Heart left ventricle (tissue), 13 donors: ENCODE measurements around the gene RIIAD1.

Experiments
- CTCF ChIP-seq, 12 donors: fragments of 200-600 bp; sonication (generic) in 4 of 12; IDR thresholded peaks; one replicate each; pipeline versions ENCODE4 v1.5.0 to v1.8.0; 2018 to 2022; ENCODE audit warnings: antibody characterized with exemption in 12 of 12, mild to moderate bottlenecking in 5 of 12
- POLR2A ChIP-seq, 2 donors: fragments of 450-650 bp; IDR thresholded peaks; one replicate each; pipeline ENCODE4 v1.6.1; 2017; ENCODE audit warnings: antibody characterized with exemption in 2 of 2, mild to moderate bottlenecking in 2 of 2, moderate library complexity in 2 of 2
- donor health status: ischemic (EF 13 %, LVEDD 7.1; RV severe dilation, severe dysfunction).
- donor health status: DM: no; HTN: yes; CAD: no.
- donor health status: DM: no; HTN: no; CAD: no.
- donor health status: ischemic (EF 25% LVEDD 6.9; RV normal size, moderate dysfunction).
- donor health status: ischemic (EF 25% LVEDD 5.7; RV mildly dilated, moderate dysfunction).
- donor health status: ischemic (EF 35%, LVEDD 5.7; RV mildly dilated, moderate dysfunction).
- donor health status: nonischemic (EF 11% LVEDD 7.7; RV severe dilation, severe dysfunction).
- donor health status: DM: yes; HTN: yes; CAD: no.
- donor health status: PGD.
- donor health status: ischemic (EF 29% LVEDD 5.4; RV normal size, mild dysfunction).
- donor health status: nonischemic (EF 23%, LVEDD 6.1; RV moderate dilation, normal function).

- TF ChIP-seq POLR2A (IDR thresholded peaks at IDR 0.05) = no peak
- TF ChIP-seq CTCF (IDR thresholded peaks at IDR 0.05) = no peak
Observed at GRCh38 chr1:151707541-151708065, 13.7 kb upstream of the RIIAD1 start.
